ENCODE measurements around the gene TOPBP1. TPM values are rescaled to one million over a fixed set of nuclear protein-coding genes. Genes with fewer than 3 reads are reported as not detected.

The TOPBP1 gene
- total RNA-seq, 4 donors from 2014 or later, result 17.8 to 26.2 (median 20.7) TPM

- TF ChIP-seq POLR2A (IDR thresholded peaks at IDR 0.05), result no peak
- no peak for TF ChIP-seq CTCF (IDR thresholded peaks at IDR 0.05)
- intact Hi-C loops (cut with DNase I; ENCODE audit: low total_unique reads), result no loop called here
- H3K4me3 ChIP-seq (ENCODE audit: low read depth, poor library complexity, severe bottlenecking), result no peak overlapping the region
- DNase-seq (ENCODE audit: low spot score in 2 of 2), result no peak
- 88 to 89% methylated on average over 2 of the region's 2 CpGs for WGBS, 2 donors
These were observed 62.5 kb downstream of the TOPBP1 start for GRCh38 chr3:133599280-133599679.

GRCh38 chr3:133598405-133598804 lies 63.3 kb downstream of the TOPBP1 start:
- intact Hi-C loops (cut with DNase I; ENCODE audit: low total_unique reads), result no loop called here
- TF ChIP-seq CTCF (IDR thresholded peaks at IDR 0.05) (no peak), POLR2A (IDR thresholded peaks at IDR 0.05) (no peak)
- 91 to 93% methylated on average over 3 of the region's 3 CpGs for WGBS, 2 donors
- no peak overlapping the region for H3K4me3 ChIP-seq (ENCODE audit: low read depth, poor library complexity, severe bottlenecking)
- DNase-seq (ENCODE audit: low spot score in 2 of 2), result no peak

- DNase-seq (ENCODE audit: low spot score in 2 of 2), result no peak
- WGBS, 2 donors, result 48 to 68% methylated on average over 1 of the region's 1 CpG
- intact Hi-C loops (cut with DNase I; ENCODE audit: low total_unique reads), result no loop called here
- TF ChIP-seq CTCF (IDR thresholded peaks at IDR 0.05) (no peak), POLR2A (IDR thresholded peaks at IDR 0.05) (no peak)
- H3K4me3 ChIP-seq (ENCODE audit: low read depth, poor library complexity, severe bottlenecking), result no peak overlapping the region
These were observed 66.4 kb downstream of the TOPBP1 start for GRCh38 chr3:133595341-133595740.

- no peak for DNase-seq (ENCODE audit: low spot score in 2 of 2)
- TF ChIP-seq POLR2A (IDR thresholded peaks at IDR 0.05), result no peak
- TF ChIP-seq CTCF (IDR thresholded peaks at IDR 0.05), result no peak
- H3K4me3 ChIP-seq (ENCODE audit: low read depth, poor library complexity, severe bottlenecking), result no peak overlapping the region
- intact Hi-C loops (cut with DNase I; ENCODE audit: low total_unique reads), result no loop called here
- 82 to 83% methylated on average over 2 of the region's 2 CpGs for WGBS, 2 donors
These were observed 68.5 kb downstream of the TOPBP1 start for GRCh38 chr3:133593243-133593642.

- no peak for DNase-seq (ENCODE audit: low spot score in 2 of 2)
- TF ChIP-seq POLR2A (IDR thresholded peaks at IDR 0.05) (no peak), CTCF (IDR thresholded peaks at IDR 0.05) (no peak)
- WGBS, 2 donors, result 74 to 87% methylated on average over 5 of the region's 5 CpGs
- no peak overlapping the region for H3K4me3 ChIP-seq (ENCODE audit: low read depth, poor library complexity, severe bottlenecking)
- intact Hi-C loops (cut with DNase I; ENCODE audit: low total_unique reads), result no loop called here
These were observed 68.9 kb downstream of the TOPBP1 start for GRCh38 chr3:133592843-133593242.

GRCh38 chr3:133591271-133591742 lies 70.4 kb downstream of the TOPBP1 start:
- intact Hi-C loops (cut with DNase I; ENCODE audit: low total_unique reads), result no loop called here
- DNase-seq (ENCODE audit: low spot score in 2 of 2), result no peak
- 92 to 97% methylated on average over 3 of the region's 3 CpGs for WGBS, 2 donors
- TF ChIP-seq POLR2A (IDR thresholded peaks at IDR 0.05) (no peak), CTCF (IDR thresholded peaks at IDR 0.05) (no peak)
- no peak overlapping the region for H3K4me3 ChIP-seq (ENCODE audit: low read depth, poor library complexity, severe bottlenecking)

All from lower leg skin (tissue), 4 donors.